ENCODE results near the gene ATP23. TPM values are rescaled to one million over a fixed set of nuclear protein-coding genes. Genes with fewer than 3 reads are reported as not detected.

ATP23 gene
- total RNA-seq, 2 experiments from 2014 or later, result 27.5 to 51.3 TPM

DNA sequence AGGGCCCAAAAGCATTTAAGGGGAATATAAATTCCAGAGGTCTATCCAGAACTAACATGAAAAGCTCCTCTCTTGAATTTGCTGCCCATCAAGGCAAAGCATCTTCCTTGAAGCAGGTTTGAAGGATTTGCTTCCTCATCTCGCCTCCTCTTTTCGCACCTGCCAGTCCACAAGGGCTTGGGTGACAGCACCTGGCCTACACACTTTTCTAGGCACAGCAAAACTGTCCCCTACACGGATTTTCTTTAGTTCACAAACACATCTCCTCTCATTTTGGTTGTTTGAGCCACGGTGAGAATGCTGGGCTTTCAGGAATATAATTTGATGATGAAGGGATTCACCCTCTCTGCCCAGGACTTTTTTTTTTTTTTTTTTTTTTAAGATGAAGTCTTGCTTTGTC is 36.9 kb upstream of the ATP23 start:
- no peaks in the 10 kb centered on the region for H3K9me3 ChIP-seq (ENCODE audit: low read length)
- H2AFZ ChIP-seq (ENCODE audit: low read length), result 0 out of 2 replicates have a peak overlapping the region, but pooled peaks have one; percentile 7
- H3K4me1 ChIP-seq (ENCODE audit: insufficient read depth, low read length, poor library complexity, severe bottlenecking), result peaks cover 16% of the 10 kb centered on the region
- BruUV-seq (replicated peaks), result no TSS peak
- H3K4me2 ChIP-seq (ENCODE audit: low read length), result no peak overlapping the region
- ChIA-PET CTCF (ENCODE audit: unreplicated experiment) (interaction anchor here (0.5 to 3.4 kb wide), 2 partner anchors 10 to 100 kb away, joined by 3 to 16 read pairs; no protein-coding TSS in a partner anchor), POLR2A (interaction anchor here (0.6 to 4.4 kb wide), 8 partner anchors 9 to 309 kb away, joined by 3 to 17 read pairs (median 4); no protein-coding TSS in a partner anchor)
- H3K27ac ChIP-seq (ENCODE audit: low read depth, low read length, poor library complexity, severe bottlenecking), result no peak overlapping the region
- H4K20me1 ChIP-seq (ENCODE audit: insufficient read depth, low read length), result no peaks in the 10 kb centered on the region
- H3K79me2 ChIP-seq (ENCODE audit: insufficient read depth, low read depth, low read length), result no peaks in the 10 kb centered on the region
- no peak for TF ChIP-seq EZH2phosphoT487 (IDR thresholded peaks at IDR 0.05; ENCODE audit: borderline replicate concordance, low read depth, low read length)
- DNase-seq (ENCODE audit: low spot score), result peak; percentile 13
- H3K9me2 ChIP-seq (ENCODE audit: insufficient read depth, low read length), result no peaks in the 10 kb centered on the region
- no peaks in the 10 kb centered on the region for H3K36me3 ChIP-seq (ENCODE audit: insufficient read depth, low read length)
- no peak overlapping the region for H3K4me3 ChIP-seq (ENCODE audit: low read depth, low read length, poor library complexity, severe bottlenecking)
- intact Hi-C loops (cut with micrococcal nuclease; ENCODE audit: unreplicated experiment), result no loop called here

GRCh38 chr12:57904848-57905811 is 36.2 kb upstream of the ATP23 start:
- Histone ChIP-seq H3K4me3 (ENCODE audit: low read depth, low read length, poor library complexity, severe bottlenecking) (no peak overlapping the region), H3K9me3 (ENCODE audit: low read length) (no peaks in the 10 kb centered on the region), H3K4me2 (ENCODE audit: low read length) (peak overlapping the region; percentile 41; the same call in 1 of the 2 replicates), H2AFZ (ENCODE audit: low read length) (peak overlapping the region; percentile 62; the same call in 1 of the 2 replicates), H3K27ac (ENCODE audit: low read depth, low read length, poor library complexity, severe bottlenecking) (no peak overlapping the region), H4K20me1 (ENCODE audit: insufficient read depth, low read length) (no peaks in the 10 kb centered on the region), H3K79me2 (ENCODE audit: insufficient read depth, low read depth, low read length) (no peaks in the 10 kb centered on the region), H3K4me1 (ENCODE audit: insufficient read depth, low read length, poor library complexity, severe bottlenecking) (peaks cover 9% of the 10 kb centered on the region), H3K36me3 (ENCODE audit: insufficient read depth, low read length) (no peaks in the 10 kb centered on the region), H3K9me2 (ENCODE audit: insufficient read depth, low read length) (no peaks in the 10 kb centered on the region)
- TF ChIP-seq EZH2phosphoT487 (IDR thresholded peaks at IDR 0.05; ENCODE audit: borderline replicate concordance, low read depth, low read length), result no peak
- peak; percentile 100 for TF ChIP-seq CTCF (conservative IDR thresholded peaks at IDR 0.05; ENCODE audit: low read length)
- CTCF ChIA-PET (ENCODE audit: unreplicated experiment), result interaction anchor here (0.5 to 3.4 kb wide), 3 partner anchors 10 to 101 kb away, joined by 3 to 16 read pairs (median 3); no protein-coding TSS in a partner anchor
- peak; percentile 88 for DNase-seq (ENCODE audit: low spot score)
- POLR2A ChIA-PET, result interaction anchor here (0.7 to 4.4 kb wide), 5 partner anchors 10 to 68 kb away, joined by 3 to 17 read pairs (median 7); no protein-coding TSS in a partner anchor
- intact Hi-C loops (cut with micrococcal nuclease; ENCODE audit: unreplicated experiment), result loop anchor here (1.0 to 5.0 kb wide), 3 partner anchors 74 to 123 kb away; partner anchors contain the start of gene TSFM
- BruUV-seq (replicated peaks), result no TSS peak

DNA sequence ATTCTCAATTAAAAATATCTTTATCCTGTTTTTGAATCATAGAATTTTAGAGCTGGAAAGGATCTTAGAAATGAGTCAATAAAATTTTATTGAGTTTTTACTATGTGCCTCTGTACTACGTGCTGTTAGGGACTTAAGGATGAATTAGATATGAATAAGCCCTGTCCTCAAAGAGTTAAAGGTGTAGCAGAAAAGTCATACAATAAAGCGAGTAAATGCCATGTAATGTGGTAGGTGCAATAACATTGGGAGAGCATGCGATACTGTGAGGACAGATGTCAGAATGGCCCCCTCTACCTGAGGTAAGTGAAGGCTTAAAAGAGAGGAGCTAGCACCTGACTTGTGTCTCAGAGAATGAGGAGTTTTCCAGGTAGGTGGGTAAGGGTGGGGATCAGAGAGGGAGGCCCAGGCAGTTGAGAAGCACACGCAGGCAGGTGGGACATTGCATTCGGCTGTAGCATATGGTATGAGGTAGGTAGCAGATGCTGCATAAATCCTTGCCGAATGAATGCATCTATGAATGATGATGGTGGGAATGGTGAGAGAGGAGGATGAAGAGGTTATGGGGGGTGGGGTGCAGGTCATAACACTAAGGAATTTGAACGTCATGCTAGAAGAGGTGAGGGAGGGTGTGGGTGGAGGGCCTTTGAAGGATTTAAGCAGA is 35.4 kb upstream of the ATP23 start:
- CTCF ChIA-PET (ENCODE audit: unreplicated experiment), result interaction anchor here (1.1 kb wide), 1 partner anchor 99 kb away, joined by 3 read pairs; no protein-coding TSS in a partner anchor
- Histone ChIP-seq H3K79me2 (ENCODE audit: insufficient read depth, low read depth, low read length) (no peaks in the 10 kb centered on the region), H3K27ac (ENCODE audit: low read depth, low read length, poor library complexity, severe bottlenecking) (no peak overlapping the region), H3K4me1 (ENCODE audit: insufficient read depth, low read length, poor library complexity, severe bottlenecking) (peaks cover 8% of the 10 kb centered on the region), H3K4me3 (ENCODE audit: low read depth, low read length, poor library complexity, severe bottlenecking) (no peak overlapping the region), H2AFZ (ENCODE audit: low read length) (no peak overlapping the region), H3K36me3 (ENCODE audit: insufficient read depth, low read length) (no peaks in the 10 kb centered on the region), H3K9me2 (ENCODE audit: insufficient read depth, low read length) (no peaks in the 10 kb centered on the region), H4K20me1 (ENCODE audit: insufficient read depth, low read length) (no peaks in the 10 kb centered on the region), H3K4me2 (ENCODE audit: low read length) (no peak overlapping the region), H3K9me3 (ENCODE audit: low read length) (no peaks in the 10 kb centered on the region)
- BruUV-seq (replicated peaks), result no TSS peak
- TF ChIP-seq EZH2phosphoT487 (IDR thresholded peaks at IDR 0.05; ENCODE audit: borderline replicate concordance, low read depth, low read length), result no peak
- TF ChIP-seq CTCF (conservative IDR thresholded peaks at IDR 0.05; ENCODE audit: low read length), result no peak
- POLR2A ChIA-PET, result interaction anchor here (1.6 to 4.4 kb wide), 2 partner anchors 11 to 69 kb away, joined by 7 to 17 read pairs; no protein-coding TSS in a partner anchor
- no peak for DNase-seq (ENCODE audit: low spot score)
- intact Hi-C loops (cut with micrococcal nuclease; ENCODE audit: unreplicated experiment), result loop anchor here (1.0 to 5.0 kb wide), 3 partner anchors 75 to 124 kb away; partner anchors contain the start of gene TSFM
